ENCODE results near the gene LIPK.

The LIPK gene

DNA sequence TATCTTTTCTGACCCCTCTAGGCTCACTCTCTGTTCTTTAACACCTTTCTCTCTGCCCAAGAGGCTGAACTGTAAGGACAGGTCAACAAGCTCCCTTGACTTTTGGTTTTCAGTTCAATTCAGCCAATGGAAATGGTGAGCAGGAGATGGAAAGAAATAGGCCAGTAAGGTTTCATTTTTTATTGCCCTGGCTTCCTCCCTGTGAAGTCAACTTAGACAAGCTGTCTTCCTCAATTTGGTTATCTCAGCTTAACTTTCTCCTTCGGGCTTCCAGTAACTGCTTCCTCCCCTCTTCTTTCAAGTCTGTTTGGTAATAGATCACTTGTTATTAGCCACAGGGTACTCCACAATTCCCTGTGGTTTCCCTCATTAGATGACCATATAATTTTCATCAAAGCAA, 19.7 kb downstream of the LIPK start:
- DNase-seq, result peak; percentile 70

DNA sequence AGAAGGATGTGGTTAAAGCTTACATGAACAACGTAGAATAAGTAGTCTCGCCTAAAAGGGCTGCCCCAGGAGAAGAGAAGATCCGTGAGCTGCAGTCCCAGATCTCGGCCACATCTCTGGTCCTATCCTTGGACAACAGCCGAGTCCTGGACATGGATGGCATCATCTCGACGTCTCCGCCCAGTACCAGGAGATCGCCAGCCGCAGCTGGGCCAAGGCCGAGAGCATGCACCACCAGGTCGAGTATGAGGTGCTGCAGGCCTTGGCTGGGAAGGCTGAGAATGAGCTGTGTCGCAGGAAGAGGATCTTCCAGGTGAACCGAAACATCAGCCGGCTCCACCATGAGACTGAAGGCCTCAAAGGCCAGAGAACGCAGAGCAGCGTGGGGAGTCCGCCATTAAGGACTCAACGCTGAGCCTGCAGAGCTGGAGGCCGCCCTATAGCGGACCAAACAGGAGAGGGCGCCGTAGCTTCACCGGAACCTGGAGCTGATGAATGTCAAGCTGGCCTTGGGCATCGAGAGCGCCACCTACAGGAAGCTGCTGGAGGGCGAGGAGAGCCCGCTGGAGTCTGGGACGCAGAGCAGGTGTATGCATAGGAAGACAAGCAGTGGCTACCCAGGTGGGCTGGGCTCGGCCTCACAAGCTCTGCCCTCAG, 22.2 kb downstream of the LIPK start:
- no peak for DNase-seq

DNA sequence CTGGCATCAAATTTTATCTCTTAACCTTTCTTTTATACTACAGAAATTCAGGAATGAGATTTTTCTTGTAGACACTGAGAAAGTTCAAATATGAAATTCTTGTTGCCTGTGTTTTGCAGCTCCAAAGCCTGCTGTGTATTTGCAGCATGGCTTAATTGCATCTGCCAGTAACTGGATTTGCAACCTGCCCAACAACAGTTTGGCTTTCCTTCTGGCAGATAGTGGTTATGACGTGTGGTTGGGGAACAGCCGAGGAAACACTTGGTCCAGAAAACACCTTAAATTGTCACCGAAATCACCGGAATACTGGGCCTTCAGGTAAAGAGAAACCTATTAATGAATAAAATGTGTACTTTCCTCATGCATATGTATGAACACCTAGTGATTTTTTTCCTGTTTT, 24.8 kb downstream of the LIPK start:
- DNase-seq, result no peak

DNA sequence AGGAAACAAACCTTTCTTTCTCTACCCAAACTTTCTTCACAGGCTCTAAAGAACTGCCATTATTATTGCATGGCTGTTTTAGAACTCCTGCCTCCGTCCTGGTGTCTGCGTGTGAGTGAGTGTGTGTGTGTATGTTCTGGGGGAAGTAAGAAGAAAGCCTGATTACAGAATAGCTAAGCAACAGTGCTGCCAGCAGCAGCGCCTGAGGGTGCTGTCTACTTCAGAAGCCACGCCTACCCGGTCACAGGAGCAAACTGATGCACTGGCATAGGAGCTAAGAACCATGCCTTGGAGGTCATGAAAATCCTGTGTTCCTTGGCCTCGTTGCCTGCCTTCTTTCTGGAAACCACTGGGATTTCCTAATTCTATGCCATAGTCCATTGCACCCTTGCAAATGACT, 25.2 kb downstream of the LIPK start:
- DNase-seq, result peak; percentile 63

DNA sequence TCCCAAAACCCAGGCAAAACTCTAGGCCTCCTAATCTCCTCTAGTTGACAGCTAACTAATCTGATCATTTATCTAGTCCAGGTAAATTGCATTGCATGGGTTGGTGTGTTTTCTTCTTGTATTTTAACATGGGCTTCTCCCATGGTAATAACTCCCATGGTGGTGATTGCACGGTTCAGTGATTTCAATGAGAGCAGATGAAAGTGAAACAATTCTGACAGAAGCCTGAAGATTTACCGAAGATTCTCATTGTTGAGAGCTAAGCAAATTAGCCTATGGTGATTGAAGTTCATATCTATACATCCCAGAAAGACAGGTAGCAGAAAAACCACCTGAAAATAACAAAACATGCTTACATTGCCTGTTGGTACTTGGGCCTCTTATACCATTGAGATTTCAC, 27.2 kb downstream of the LIPK start:
- no peak for DNase-seq

DNA sequence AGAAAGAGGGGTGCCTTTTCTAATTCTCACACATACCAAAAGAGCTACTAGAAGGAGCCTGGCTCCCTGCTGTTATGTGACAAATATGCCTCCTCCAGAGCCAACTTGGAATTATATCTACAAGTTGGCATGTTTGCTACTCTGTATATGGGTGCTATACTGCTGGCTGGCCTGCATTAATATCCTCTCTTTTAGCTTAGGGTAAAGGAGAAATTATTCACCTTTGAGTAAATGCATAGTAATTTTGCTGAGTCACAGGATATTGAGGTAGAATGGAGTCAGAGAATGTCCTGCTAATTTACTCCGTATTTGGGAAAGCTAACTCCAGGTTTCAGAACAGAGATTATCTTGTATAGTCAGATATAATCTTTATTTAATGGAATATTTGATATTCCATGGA, 29.6 kb downstream of the LIPK start:
- no peak for DNase-seq

DNA sequence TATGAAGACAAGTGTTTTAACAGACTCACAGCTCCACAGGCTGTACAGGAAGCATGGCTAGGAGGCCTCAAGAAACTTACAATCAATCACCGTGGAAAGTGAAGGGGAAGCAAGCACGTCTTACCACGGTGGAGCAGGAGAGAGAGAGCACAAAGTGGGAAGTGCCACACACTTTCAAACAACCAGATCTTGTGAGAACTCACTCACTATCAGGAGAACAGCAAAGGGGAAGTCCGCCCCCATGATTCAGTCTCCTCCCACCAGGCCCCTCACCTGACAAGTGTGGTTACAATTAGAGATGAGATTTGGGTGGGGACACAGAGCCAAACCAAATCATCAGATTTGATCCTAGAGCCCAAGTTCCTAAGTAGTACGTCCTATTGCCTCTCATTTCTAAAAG, 35.9 kb downstream of the LIPK start:
- DNase-seq, result peak; percentile 21

DNA sequence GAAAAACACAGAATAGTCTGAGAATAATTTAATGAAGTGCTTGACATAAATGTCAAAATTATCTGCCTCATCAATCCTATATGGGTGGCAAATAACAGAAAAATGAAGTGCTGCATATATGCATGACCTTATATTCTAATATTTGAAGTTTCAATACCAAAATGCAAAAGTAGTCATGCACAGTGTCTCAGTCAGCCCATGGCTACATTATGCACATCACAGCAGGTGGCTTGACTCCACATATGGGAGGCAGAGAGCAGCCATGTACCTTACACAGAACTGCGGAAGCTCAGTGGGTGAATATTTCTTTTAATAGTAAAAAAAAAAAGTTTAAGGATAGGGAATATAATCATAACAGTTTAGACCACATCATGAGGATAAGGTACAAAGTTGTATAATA, 36.4 kb downstream of the LIPK start:
- no peak for DNase-seq

DNA sequence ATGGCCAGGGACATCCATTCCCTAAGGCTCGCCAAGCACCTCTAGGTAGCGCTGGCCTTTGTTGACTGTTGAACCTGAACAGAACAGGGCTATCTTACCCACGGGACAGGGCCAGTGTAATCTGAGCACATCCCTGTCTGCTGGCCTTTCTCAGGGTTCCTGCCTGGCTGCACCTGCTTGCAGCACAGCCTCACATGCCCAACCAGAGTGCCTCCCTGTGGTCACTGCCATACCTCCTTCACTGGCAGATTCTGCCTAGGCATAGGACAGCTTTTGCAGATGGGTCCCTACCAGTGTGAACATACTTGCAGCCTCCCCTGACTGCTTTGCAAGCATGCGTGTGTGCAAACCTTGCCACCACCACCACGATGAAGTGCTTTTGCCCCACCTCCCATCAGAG, 38.0 kb downstream of the LIPK start:
- no peak for DNase-seq

DNA sequence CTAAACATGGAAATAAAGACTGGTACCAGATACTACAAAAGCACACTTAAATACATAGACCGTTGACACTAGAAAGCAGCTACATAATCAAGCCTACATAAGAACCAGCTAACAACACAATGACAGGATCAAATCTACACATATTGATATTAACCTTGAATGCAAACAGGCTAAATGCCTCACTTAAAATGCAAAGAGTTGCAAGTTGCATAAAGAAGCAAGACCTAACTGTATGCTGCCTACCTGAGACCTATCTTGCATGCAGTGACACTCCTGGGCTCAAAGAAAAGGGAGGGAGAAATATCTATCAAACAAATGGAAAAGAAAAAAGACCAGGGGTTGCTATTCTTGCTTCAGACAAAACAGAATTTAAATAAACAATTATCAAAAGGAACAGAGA, 39.6 kb downstream of the LIPK start:
- no peak for DNase-seq

DNA sequence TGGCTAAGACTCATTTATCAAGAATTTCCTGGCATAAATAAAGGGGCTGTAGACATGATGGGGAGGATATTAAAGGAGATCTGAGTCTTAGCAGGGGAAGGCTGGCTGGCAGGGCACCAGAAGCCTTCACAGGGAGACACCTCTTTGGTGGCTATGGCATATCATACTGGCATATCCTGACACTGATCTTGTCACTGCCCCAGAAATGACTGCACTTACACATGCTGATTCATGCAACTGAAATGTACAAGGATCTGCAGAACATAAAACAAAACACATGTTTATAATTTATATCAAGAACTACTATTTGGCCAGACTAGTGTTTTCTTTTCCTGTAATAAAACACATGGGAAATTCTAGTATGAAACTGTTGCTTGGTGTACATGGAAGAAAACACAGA, 48.2 kb downstream of the LIPK start:
- no peak for DNase-seq

DNA sequence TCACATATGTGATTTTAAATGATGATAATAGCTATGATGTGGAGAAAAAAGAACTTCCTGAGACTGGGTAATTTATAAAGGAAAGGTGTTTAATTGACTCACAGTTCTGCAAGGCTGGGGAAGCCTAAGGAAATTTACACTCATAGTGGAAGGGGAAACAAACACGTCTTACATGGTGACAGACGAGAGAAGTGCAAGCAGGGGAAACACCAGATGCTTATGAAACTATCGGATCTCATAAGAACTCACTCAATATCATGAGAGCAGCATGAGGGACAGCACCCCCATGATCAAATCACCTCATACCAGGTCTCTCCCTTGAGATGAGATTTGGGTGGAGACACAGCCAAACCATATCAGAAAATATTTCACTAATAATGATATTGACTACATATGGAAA, 49.7 kb downstream of the LIPK start:
- DNase-seq, result no peak

DNA sequence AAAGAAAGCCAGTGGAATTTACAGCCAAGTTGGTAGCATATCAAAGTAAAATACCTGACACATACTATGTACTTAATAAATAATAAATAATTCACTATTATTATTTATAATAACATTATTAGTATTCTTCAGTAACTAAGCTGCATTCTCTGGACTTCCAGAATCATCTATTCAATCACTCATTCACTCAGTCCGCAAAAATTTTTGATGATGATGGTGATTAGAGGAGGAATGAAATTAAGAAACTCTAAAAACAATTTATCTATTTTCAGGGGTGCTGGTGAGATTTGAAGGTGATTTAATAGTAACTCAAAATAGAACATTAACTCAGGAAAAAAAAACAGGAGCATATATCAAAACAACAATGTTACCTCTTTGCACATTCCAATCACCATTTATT, 50.6 kb downstream of the LIPK start:
- no peak for DNase-seq

DNA sequence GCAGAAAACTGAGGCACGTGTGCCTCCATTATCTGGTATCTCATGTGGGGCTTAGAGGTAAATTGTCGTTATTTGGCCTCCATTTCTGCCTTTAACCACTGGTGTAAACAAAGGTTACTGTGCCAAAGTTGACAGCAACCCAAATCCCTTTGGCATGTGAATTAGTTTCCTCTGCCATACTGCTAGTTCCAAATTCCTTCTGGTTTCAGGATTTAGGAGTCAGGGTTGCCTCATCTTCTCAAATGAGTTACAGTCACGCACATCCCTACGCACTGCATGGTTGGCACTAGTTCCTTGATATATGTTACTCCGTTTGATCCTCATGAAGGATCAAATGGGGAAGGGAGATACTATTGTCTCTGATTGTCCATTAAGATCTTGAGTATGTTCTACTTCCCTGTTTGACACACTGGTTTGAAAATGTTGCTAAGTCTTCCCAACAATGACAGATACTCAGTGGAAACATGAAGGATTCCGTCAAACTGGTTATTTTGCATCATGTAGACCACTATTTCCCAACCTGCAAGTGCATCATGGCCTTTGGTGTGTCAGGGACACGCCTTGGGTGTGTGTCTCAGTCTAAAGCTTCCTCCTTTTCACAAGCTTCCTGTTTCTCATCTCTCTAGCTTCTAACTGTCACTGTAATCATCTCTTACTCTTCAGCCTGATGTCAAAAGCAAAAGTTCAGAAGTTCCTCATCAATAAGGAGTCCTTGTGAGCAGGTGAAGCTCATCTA, 53.5 kb downstream of the LIPK start, which contains the start of gene LIPN:
TSS of gene LIPN (plus strand) at position 655 of the 736 bp plus-strand sequence. CDS start 1,386 bp downstream, outside the sequence.
- peak; percentile 92 for DNase-seq

DNA sequence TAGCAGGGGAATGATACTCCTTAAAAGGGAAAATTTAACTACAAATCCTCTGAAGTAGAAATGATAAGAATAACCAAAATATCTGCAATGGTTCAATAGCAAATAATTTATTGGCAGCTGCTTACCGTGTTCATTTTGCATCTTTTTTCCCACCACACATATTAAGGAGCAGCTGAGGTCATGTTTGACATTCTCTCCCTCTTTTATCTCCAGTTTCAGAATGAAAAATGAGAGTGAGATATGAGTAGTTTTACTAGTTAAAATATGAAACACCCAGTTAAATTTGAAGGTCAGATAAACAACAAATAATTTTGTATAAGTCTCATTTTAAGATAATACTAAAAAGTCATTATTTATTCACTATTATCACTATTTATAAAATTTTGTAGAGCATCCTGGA, 56.9 kb downstream of the LIPK start:
- DNase-seq, result no peak

DNA sequence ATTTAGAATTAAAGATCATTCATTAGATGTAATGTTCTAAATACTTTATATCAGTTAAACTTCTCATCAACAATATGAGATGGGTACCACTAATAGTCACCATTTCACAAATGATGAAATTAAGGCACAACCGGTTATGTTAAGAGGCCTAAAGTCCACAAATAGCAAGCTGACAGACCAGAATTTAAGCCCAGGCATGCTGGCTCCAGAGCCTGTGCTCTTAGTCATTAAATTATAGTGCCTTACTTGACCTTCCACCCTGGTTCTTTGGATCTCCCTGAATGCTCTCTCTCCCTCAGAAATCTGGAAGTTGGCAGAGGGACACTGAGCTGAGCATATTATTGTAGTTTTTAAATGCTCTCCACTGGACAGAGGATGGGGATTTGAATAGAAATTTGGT, 57.4 kb downstream of the LIPK start:
- DNase-seq, result no peak

DNA sequence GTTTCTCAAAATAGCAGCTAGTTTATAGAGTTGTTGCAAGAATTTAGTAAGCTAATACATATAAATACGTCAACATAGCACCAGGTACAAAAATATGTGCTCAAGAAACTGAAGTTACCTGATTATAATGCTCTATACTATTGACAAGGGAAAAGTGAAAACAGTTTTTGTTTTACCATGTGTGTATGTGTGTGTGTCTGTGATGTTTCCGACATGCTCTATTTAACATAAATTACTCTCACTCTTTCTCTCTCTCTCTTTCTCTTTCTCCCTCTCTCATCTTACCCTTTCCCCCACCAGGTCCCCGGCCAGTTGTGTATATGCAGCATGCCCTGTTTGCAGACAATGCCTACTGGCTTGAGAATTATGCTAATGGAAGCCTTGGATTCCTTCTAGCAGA, 58.1 kb downstream of the LIPK start:
- DNase-seq, result no peak

DNA sequence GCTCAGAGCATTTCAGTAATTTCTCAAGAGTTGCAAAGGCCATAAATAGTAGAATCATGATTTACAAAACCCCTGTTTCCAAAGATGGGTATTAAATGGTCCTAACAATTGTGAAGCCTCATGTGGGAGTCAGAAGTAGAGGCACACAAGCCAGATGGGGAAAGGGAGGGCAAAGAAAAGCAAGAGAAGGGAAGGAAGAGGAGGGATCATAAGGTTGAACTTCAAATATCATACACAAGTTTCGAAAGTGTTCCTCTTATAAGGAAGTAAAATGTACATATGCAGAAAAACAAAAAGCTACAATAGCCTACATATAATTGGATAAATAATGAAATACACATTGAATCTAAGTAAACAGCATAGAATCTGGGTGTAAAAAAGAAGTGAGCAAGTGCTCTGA, 59.8 kb downstream of the LIPK start:
- no peak for DNase-seq

DNA sequence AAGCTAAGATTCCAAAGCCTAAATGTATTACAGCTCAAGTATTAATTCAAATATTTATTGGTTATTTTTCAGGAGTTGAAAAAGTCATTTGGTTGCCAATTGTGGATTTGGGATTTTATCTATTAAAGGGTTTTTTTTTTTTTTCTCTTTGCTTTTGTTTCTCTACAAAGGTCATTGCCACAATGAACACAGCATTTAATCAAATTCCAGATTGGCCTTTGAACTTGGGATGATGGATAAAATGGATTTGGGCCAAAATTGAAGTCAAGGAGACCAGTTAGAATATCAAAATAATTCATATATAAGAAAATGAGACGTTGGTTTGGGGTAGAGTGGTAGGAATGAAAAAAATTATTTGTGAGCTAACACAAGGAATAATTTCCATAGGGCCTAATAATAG, 63.3 kb downstream of the LIPK start:
- DNase-seq, result no peak

DNA sequence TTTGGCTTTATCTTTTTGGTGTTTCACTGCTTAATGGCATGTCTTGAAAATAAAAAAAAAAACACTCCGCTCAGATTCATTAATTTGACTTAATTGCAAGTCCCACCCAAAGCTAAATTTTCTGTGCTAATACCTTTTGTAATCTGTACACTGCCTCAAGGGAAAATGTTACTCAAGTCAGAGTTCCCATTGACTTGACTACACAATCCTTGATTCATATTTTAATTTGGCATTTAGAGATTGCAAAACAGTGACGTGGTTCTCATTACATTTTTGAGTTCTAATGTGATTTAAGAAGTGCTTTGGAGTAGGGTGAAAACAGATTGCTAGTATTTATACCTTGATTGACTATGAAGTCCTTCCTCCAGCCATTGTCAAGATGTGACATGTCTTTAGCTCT, 75.2 kb downstream of the LIPK start:
- no peak for DNase-seq

DNA sequence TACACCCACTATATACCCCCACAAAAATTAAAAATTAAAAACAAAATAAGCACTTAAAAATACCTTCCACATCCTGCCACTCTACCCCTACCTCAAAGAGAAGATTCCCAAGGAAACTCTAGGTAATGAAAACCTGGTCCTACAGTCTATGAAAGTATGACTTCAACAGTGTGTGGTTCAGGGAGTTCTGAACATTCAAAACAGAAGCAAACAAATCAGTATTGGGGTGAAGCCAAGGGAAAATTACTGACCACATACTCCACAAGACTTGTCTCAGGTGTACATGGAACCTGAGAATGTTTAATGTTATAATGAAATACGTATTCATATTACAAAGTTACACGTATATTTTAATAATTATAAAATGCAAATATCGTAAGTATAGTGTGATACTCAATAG, 76.2 kb downstream of the LIPK start:
- no peak for DNase-seq

DNA sequence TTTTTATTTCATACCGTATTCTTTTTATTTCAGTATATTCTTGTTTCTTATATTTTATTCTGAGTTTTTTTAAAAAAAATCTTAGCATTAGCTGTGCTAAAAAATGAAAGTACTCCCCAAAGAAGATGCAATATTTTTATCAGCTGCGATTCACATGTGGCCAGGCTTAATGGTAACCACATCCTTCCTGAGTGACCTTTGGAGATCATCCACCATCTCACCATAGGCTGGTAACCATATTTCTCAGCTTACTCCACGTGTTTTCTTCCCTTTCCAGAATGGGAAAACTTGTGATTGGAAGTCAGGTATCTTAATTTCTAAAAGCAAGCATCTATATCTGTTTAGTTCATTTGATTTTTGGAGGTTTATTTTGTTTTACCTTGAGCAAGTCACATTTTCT, 77.7 kb downstream of the LIPK start:
- DNase-seq, result no peak

DNA sequence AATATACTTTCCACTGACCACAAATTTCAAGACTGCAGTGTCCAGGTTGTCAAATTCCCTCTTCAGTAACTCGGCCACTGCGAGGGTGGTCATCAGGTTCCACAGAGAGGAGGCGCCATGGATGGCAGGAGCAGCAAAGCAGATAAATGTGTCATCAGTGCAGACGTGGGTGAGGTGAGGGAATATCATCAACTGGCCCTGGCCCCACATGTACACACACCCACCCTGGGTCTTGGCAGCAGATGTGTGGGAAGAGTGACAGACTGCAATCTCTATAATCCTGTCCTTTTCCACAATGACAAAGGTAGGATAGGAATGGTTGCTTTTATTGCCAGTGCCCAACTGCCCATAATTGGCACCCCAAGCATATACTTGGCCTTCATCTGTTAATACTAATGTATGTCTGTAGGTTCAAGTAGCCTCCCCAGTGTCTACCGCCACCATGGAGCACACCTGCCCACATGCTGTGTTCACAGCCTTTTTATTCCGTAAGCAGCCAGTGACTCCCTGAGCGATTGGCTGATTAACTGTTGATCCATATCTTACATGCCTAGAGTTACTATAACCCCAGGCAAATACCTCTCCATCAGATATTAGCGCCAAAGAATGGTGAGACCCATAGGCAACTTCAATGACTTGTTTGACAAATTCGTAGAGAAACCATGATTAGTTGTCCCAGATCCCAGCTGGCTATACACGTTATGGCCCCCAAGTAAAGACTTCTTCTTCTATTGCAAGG, 80.2 kb downstream of the LIPK start:
- DNase-seq, result no peak

DNA sequence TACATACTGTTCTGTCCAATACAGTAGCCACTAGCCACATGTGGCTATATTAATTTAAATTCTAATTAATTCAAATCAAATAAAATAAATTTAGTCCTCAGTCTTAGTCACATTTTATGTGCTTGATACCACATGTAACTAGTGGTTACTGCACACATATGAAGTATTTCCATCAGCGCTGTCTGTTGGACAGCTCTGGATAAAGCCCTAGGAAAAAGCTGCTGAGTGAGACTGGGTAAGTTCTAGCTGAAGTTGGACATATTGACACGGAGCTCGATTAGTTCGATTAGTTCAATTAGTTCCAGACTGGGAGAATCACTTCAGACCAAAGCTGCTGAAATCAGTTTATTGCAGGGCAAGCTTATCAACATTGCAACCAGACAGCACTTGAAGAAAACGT, 81.4 kb downstream of the LIPK start:
- DNase-seq, result no peak

All from MV-4-11 (cell line).